Stimulated activated CD8-positive, alpha-beta memory T cell treated with anti-CD3 and anti-CD28 coated beads, Interleukin-12 subunit alpha, Interleukin-12 subunit beta, amount 100 ng/mL, for 1 hour (primary cell): Measurements from ENCODE around the gene VMO1.

ENCODE experiments used
- DNase-seq: peaks from one replicate; pipeline ENCODE4 v3.0.0-alpha.2; 2020; ENCODE audit warnings: low read depth

The VMO1 gene

GRCh38 chr17:4800462-4801196, 14.5 kb upstream of the VMO1 start:
- DNase-seq, result no peak

GRCh38 chr17:4796552-4796920, 10.4 kb upstream of the VMO1 start:
- DNase-seq, result no peak

GRCh38 chr17:4795168-4795567, 9.0 kb upstream of the VMO1 start:
- no peak for DNase-seq

GRCh38 chr17:4790705-4791088, 4.5 kb upstream of the VMO1 start:
- DNase-seq, result no peak

GRCh38 chr17:4789951-4790704, 4.0 kb upstream of the VMO1 start:
- DNase-seq, result peak; percentile 59

DNA sequence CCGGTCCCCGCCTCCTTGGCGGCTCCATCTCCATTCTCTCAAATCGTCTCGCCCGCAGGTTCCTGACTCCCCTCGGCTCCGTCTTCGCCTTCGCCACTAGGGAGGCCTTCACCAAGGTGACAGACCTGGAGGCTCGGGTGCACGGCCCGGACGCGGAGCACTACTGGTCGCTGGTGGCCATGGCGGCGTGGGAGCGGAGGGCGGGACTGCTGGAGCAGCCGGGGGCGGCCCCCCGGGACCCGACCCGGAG, 3.5 kb upstream of the VMO1 start:
- DNase-seq, result no peak

DNA sequence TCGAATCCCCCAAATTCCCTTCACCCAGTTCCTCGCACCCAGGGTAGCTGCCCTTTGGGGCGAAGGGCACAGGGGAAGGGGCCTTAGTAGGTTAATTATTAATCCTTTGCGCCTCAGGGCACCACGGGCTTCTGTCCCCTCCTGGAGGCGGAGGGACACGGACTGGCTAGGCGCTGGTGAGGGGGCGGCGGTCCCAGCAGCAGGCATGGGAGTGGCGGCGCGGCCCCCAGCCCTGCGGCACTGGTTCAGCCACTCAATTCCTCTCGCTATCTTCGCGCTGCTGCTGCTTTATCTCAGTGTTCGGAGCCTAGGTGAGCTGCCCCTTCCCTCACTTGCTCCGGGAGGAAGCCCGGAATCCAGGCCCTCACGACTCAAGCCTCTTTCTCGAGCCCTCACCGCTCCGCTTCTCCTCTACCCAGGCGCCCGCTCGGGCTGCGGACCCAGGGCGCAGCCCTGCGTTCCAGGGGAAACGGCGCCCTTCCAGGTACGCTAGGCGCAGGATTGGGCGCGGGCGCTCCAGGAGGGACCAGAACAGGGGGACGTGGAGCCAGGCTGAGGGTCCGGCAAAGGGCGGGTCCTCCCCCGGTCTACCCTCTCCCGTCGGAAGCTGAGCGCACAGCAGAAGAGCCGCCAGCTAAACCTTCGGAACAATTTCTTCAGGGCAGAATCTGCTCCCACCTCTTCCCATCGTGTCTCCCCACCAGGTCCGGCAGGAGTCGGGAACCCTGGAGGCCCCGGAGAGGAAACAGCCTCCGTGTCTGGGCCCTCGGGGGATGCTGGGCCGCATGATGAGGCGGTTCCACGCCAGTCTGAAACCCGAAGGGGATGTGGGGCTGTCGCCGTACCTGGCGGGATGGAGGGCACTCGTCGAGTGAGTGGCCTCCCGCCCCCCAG, 2.9 kb upstream of the VMO1 start, which contains the start of gene GLTPD2:
TSS of gene GLTPD2 (plus strand) at position 158 of the 894 bp plus-strand sequence. CDS start at position 206, 48 bp downstream.
- DNase-seq, result no peak

GRCh38 chr17:4788159-4788806, 2.1 kb upstream of the VMO1 start:
- DNase-seq, result no peak

- no peak for DNase-seq
Observed at GRCh38 chr17:4786516-4786915, 352 bp upstream of the VMO1 start.

DNA sequence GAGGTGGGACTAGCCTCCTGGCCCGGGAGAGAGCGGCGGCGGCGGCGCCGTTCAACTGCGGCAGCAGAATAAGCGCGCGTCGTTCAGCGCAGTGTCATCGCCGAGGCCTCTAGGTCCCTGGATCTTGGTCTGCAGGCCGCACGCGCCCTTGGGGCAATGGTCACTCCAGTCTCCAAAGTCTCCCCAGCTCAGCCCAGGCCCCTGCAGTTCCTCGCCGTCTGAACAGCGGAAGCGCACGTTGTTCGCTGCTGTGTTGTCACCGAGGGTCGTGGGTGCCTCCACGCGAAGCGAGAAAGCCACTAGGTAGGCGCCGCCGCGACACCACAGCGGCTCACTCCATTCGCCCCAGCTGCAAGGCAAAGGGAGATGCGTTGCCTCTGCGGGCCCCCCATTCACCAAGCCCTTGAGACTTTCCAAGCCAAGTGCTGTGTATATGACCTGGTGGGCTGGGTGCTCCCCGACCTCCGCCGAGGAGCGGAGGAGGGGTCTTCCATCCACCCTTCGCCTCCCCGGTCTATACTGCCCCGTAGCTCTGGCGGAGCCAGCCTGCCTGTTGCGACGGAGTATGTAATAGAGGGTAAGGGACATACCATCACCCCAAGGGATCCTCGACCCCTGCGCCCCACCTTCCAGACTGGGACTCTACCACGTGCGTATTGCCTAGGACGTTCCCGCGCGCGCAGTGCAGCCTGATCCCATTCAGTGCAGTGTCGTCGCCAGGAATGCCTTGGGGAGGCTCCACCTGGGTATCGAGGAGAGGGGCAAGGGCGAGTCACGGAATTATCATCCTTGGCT, 656 bp downstream of the VMO1 start:
- no peak for DNase-seq

GRCh38 chr17:4782652-4783051, 3.5 kb downstream of the VMO1 start:
- no peak for DNase-seq

- no peak for DNase-seq
Observed at GRCh38 chr17:4780325-4780955, 5.7 kb downstream of the VMO1 start.

GRCh38 chr17:4777969-4778760, 8.0 kb downstream of the VMO1 start:
- DNase-seq, result no peak

GRCh38 chr17:4772235-4772613, 13.9 kb downstream of the VMO1 start:
- DNase-seq, result no peak

DNA sequence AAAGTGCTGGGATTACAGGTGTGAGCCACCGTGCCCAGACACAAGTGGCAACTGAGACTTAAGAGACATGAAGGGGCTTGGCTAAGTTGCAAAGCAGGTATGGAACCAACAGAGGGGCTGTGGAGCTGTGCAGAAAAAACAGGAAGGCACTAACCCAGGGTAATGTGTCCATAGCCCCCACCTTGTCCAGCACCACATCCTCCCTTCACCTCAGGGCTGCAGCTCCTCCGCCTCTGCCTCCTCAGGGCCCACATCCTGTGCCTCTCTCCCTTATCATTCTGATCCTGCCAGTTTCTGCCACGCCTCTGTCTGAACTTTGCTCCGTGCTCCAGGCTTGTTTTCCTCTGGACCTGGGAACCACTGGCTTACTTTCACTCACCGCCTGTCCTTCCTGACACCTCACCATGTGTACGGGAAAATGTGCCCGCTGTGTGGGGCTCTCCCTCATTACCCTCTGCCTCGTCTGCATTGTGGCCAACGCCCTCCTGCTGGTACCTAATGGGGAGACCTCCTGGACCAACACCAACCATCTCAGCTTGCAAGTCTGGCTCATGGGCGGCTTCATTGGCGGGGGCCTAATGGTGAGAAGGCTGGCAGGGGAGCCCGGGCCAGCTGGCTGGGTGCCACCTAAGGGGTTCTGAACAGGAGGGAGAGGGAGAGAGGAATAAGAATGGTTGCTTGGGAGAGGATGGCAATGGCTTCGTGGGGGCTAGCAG, 14.5 kb downstream of the VMO1 start, which contains the start of gene TM4SF5:
TSS of gene TM4SF5 (plus strand) at position 368 of the 716 bp plus-strand sequence. CDS start at position 405, 37 bp downstream.
- no peak for DNase-seq

DNA sequence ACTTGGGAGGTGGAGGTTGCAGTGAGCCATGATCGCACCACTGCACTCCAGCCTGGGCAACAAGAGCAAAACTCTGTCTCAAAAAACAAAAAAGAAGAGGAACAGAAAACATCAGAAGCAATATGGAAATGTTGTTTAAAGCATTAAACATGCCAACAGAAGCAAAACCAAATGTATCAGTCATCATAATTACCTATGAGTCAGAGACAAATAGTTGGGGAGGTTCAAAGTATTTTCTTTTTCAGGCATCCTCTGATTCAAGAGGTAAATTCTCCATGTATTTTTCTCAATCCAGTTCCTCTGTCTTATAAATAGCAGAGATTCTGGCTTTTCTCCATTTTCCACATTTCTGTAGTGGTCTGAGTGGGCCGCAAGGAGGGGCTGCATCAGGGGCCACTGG, 16.5 kb downstream of the VMO1 start:
- no peak for DNase-seq

- no peak for DNase-seq
Observed at GRCh38 chr17:4768298-4768697, 17.9 kb downstream of the VMO1 start.

DNA sequence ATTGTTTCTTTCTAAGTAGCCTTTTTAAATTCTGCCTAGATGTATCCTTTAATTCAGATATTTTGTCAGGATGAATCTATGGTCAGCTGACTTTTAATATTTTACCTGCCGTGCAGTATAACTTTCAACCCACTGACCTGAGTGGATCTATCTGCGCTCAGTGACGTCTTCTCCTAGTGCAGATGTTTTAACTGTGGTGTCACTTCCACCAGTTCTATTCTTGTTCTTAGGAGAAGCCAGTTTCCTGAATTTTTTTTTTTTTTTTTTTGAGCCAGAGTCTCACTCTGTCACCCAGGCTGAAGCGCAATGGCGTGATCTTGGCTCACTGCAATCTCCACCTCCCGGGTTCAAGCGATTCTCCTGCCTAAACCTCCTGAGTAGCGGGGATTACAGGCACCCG, 19.4 kb downstream of the VMO1 start:
- DNase-seq, result no peak

- DNase-seq, result no peak
Observed at GRCh38 chr17:4766201-4766600, 20.0 kb downstream of the VMO1 start.
